ENCODE results near the gene FBXO3.

DNA sequence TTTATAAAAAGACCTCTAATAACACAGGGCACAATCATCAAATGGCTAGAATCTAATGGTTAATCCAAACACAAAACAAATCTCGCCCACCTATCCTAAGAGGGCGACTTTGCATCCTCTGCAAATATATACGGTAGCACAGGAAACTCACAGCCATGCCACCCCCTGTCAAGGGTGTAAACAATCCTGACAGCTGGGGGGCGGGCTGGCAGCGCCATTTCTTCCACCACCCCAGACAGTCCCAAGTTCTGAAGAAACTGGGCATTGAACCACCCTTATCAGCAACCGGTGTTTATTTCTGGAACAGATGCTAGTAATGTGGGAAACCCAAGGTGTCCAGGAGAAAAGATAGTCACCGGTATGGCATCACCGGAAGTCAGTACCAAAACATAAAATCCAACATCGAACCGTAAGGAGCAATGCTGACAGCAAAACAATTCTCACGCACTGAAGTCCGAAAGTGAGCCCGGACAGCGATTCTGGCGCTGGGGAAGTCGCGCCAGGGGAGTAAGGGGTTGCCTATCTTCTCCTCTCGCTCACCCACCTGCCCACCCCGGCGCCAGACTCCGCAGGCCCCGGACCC lies 825 bp downstream of the FBXO3 start:
- TF ChIP-seq EZH2 (IDR thresholded peaks at IDR 0.05; ENCODE audit: low read depth), result no peak
- TF ChIP-seq CTCF (conservative IDR thresholded peaks at IDR 0.05), result no peak
